Activated naive CD8-positive, alpha-beta T cell treated with anti-CD3 and anti-CD28 coated beads, Interleukin-2, amount 50 U/mL, for 24 hours (primary cell): ENCODE data around the gene LIPA.
A peak's percentile ranks its signal among the peaks of the same experiment; 100 is the strongest.

Source experiments
- ATAC-seq: fragments of 150-1000 bp; cut with Tn5 transposase; one replicate; pipeline ENCODE4 v1.10.0; 2021
- DNase-seq: peaks from one replicate; pipeline ENCODE4 v3.0.0; 2021
- H3K27ac Mint-ChIP-seq: one replicate; pipeline ENCODE4 v1.8.0; 2021; ENCODE audit warnings: mild to moderate bottlenecking, mixed read lengths
- H3K27me3 Mint-ChIP-seq: one replicate; pipeline ENCODE4 v1.8.0; 2021; ENCODE audit warnings: mixed read lengths
- H3K36me3 Mint-ChIP-seq: one replicate; pipeline ENCODE4 v1.8.0; 2021; ENCODE audit warnings: low read depth, mixed read lengths
- H3K4me1 Mint-ChIP-seq: one replicate; pipeline ENCODE4 v1.8.0; 2021; ENCODE audit warnings: mixed read lengths
- H3K4me3 Mint-ChIP-seq: one replicate; pipeline ENCODE4 v1.8.0; 2021; ENCODE audit warnings: mild to moderate bottlenecking, moderate library complexity, mixed read lengths
- H3K9me3 Mint-ChIP-seq: one replicate; pipeline ENCODE4 v1.8.0; 2021; ENCODE audit warnings: mixed read lengths

The LIPA gene

GRCh38 chr10:89215511-89215910, 36.1 kb downstream of the LIPA start:
- Mint-ChIP-seq H3K36me3 (no peaks in the 10 kb centered on the region), H3K4me1 (peaks cover 16% of the 10 kb centered on the region), H3K27me3 (peaks cover 8% of the 10 kb centered on the region), H3K9me3 (no peaks in the 10 kb centered on the region), H3K4me3 (no peak overlapping the region), H3K27ac (no peak overlapping the region)
- ATAC-seq (no peak), DNase-seq (no peak)

GRCh38 chr10:89214566-89215165, 36.9 kb downstream of the LIPA start:
- H3K9me3 Mint-ChIP-seq, result no peaks in the 10 kb centered on the region
- ATAC-seq, result no peak
- H3K36me3 Mint-ChIP-seq, result no peaks in the 10 kb centered on the region
- peaks cover 14% of the 10 kb centered on the region for H3K27me3 Mint-ChIP-seq
- no peak overlapping the region for H3K27ac Mint-ChIP-seq
- H3K4me3 Mint-ChIP-seq, result no peak overlapping the region
- H3K4me1 Mint-ChIP-seq, result peaks cover 16% of the 10 kb centered on the region
- no peak for DNase-seq

- Mint-ChIP-seq H3K27me3 (peaks cover 23% of the 10 kb centered on the region), H3K9me3 (no peaks in the 10 kb centered on the region), H3K27ac (no peak overlapping the region), H3K4me3 (no peak overlapping the region), H3K36me3 (no peaks in the 10 kb centered on the region), H3K4me1 (peaks cover 16% of the 10 kb centered on the region)
- DNase-seq (no peak), ATAC-seq (no peak)
Observed at GRCh38 chr10:89213191-89213808, 38.3 kb downstream of the LIPA start.

- Mint-ChIP-seq H3K36me3 (no peaks in the 10 kb centered on the region), H3K4me1 (peaks cover 18% of the 10 kb centered on the region), H3K27ac (no peak overlapping the region), H3K4me3 (no peak overlapping the region), H3K27me3 (peaks cover 36% of the 10 kb centered on the region), H3K9me3 (no peaks in the 10 kb centered on the region)
- DNase-seq (no peak), ATAC-seq (no peak)
Observed at GRCh38 chr10:89210794-89211425, 40.7 kb downstream of the LIPA start.

GRCh38 chr10:89209718-89210117, 41.9 kb downstream of the LIPA start:
- DNase-seq (no peak), ATAC-seq (no peak)
- H3K36me3 Mint-ChIP-seq, result no peaks in the 10 kb centered on the region
- H3K9me3 Mint-ChIP-seq, result no peaks in the 10 kb centered on the region
- H3K4me1 Mint-ChIP-seq, result peaks cover 18% of the 10 kb centered on the region
- H3K27me3 Mint-ChIP-seq, result peaks cover 36% of the 10 kb centered on the region
- H3K27ac Mint-ChIP-seq, result no peak overlapping the region
- H3K4me3 Mint-ChIP-seq, result no peak overlapping the region

- peak; percentile 26 for ATAC-seq
- Mint-ChIP-seq H3K27me3 (peaks cover 36% of the 10 kb centered on the region), H3K4me1 (peaks cover 18% of the 10 kb centered on the region), H3K27ac (no peak overlapping the region), H3K4me3 (peak overlapping the region; percentile 72), H3K36me3 (no peaks in the 10 kb centered on the region), H3K9me3 (no peaks in the 10 kb centered on the region)
- DNase-seq, result peak; percentile 29
Observed at GRCh38 chr10:89207801-89208551, 43.6 kb downstream of the LIPA start.

- DNase-seq, result peak; percentile 50
- peak within 1 kb of the TSS; percentile 47 for H3K27ac Mint-ChIP-seq
- H3K9me3 Mint-ChIP-seq, result no peaks in the 10 kb centered on the region
- ATAC-seq, result peak; percentile 77
- H3K27me3 Mint-ChIP-seq, result peaks cover 36% of the 10 kb centered on the region
- peak within 1 kb of the TSS; percentile 72 for H3K4me3 Mint-ChIP-seq
- peaks cover 12% of the 10 kb centered on the region for H3K4me1 Mint-ChIP-seq
- H3K36me3 Mint-ChIP-seq, result no peaks in the 10 kb centered on the region
Observed at GRCh38 chr10:89207181-89207800, 44.3 kb downstream of the LIPA start, which contains the start of gene CH25H. Gene CH25H (minus strand): TSS chr10:89207317. CDS start chr10:89207292, 25 bp downstream.

GRCh38 chr10:89206402-89207180, 45.0 kb downstream of the LIPA start:
- peak; percentile 25 for DNase-seq
- no peaks in the 10 kb centered on the region for H3K36me3 Mint-ChIP-seq
- peaks cover 10% of the 10 kb centered on the region for H3K4me1 Mint-ChIP-seq
- no peaks in the 10 kb centered on the region for H3K9me3 Mint-ChIP-seq
- peak overlapping the region; percentile 72 for H3K4me3 Mint-ChIP-seq
- peaks cover 36% of the 10 kb centered on the region for H3K27me3 Mint-ChIP-seq
- peak overlapping the region; percentile 47 for H3K27ac Mint-ChIP-seq
- ATAC-seq, result peak; percentile 45

GRCh38 chr10:89204621-89205185, 46.9 kb downstream of the LIPA start:
- H3K4me3 Mint-ChIP-seq, result no peak overlapping the region
- no peaks in the 10 kb centered on the region for H3K36me3 Mint-ChIP-seq
- H3K27ac Mint-ChIP-seq, result no peak overlapping the region
- no peaks in the 10 kb centered on the region for H3K9me3 Mint-ChIP-seq
- H3K27me3 Mint-ChIP-seq, result peaks cover 27% of the 10 kb centered on the region
- H3K4me1 Mint-ChIP-seq, result peaks cover 11% of the 10 kb centered on the region
- DNase-seq (no peak), ATAC-seq (no peak)

- H3K27me3 Mint-ChIP-seq, result peaks cover 16% of the 10 kb centered on the region
- H3K9me3 Mint-ChIP-seq, result no peaks in the 10 kb centered on the region
- ATAC-seq, result no peak
- H3K27ac Mint-ChIP-seq, result no peak overlapping the region
- peaks cover 11% of the 10 kb centered on the region for H3K4me1 Mint-ChIP-seq
- no peaks in the 10 kb centered on the region for H3K36me3 Mint-ChIP-seq
- DNase-seq, result no peak
- no peak overlapping the region for H3K4me3 Mint-ChIP-seq
Observed at GRCh38 chr10:89203237-89203636, 48.3 kb downstream of the LIPA start.

GRCh38 chr10:89202033-89202425, 49.5 kb downstream of the LIPA start:
- Mint-ChIP-seq H3K27me3 (peaks cover 12% of the 10 kb centered on the region), H3K4me1 (peaks cover 10% of the 10 kb centered on the region), H3K36me3 (no peaks in the 10 kb centered on the region), H3K9me3 (no peaks in the 10 kb centered on the region), H3K27ac (no peak overlapping the region), H3K4me3 (no peak overlapping the region)
- DNase-seq (no peak), ATAC-seq (no peak)

GRCh38 chr10:89201345-89202032, 50.1 kb downstream of the LIPA start:
- H3K27ac Mint-ChIP-seq, result no peak overlapping the region
- H3K36me3 Mint-ChIP-seq, result no peaks in the 10 kb centered on the region
- no peak overlapping the region for H3K4me3 Mint-ChIP-seq
- peaks cover 5% of the 10 kb centered on the region for H3K4me1 Mint-ChIP-seq
- H3K9me3 Mint-ChIP-seq, result no peaks in the 10 kb centered on the region
- H3K27me3 Mint-ChIP-seq, result peaks cover 7% of the 10 kb centered on the region
- DNase-seq (no peak), ATAC-seq (no peak)

- Mint-ChIP-seq H3K4me3 (no peak overlapping the region), H3K9me3 (no peaks in the 10 kb centered on the region), H3K27ac (no peak overlapping the region), H3K27me3 (peaks cover 14% of the 10 kb centered on the region), H3K36me3 (no peaks in the 10 kb centered on the region), H3K4me1 (peaks cover 1% of the 10 kb centered on the region)
- ATAC-seq (no peak), DNase-seq (no peak)
Observed at GRCh38 chr10:89197473-89197872, 54.1 kb downstream of the LIPA start.
